Natural killer cell (primary cell): Measurements from ENCODE around the gene AXIN2. TPM values are rescaled to one million over a fixed set of nuclear protein-coding genes. Genes with fewer than 3 reads are reported as not detected.

Experiments used
- ATAC-seq, 3 donors: fragments of 150-1000 bp in 2 of 3; fragments of 200-7000 bp in 1 of 3; cut with Tn5 transposase; 1 replicate in 1 of 3; 2 replicates in 2 of 3; pipeline ENCODE4 v1.10.0; 2021; ENCODE audit warnings: mild to moderate bottlenecking in 2 of 3, moderate library complexity in 2 of 3
- DNase-seq, 2 donors: peaks; one replicate each; pipeline versions ENCODE4 v3.0.0 to v3.0.0-alpha.2; 2013 to 2021; ENCODE audit warnings: mixed read lengths in 1 of 2
- H3K27ac ChIP-seq: one replicate; pipeline ENCODE4 v1.5.1; 2013; ENCODE audit warnings: mild to moderate bottlenecking, low read length
- H3K27me3 ChIP-seq: one replicate; pipeline ENCODE4 v1.6.1; 2013; ENCODE audit warnings: low read length; ENCODE audit not compliant: control insufficient read depth, insufficient read depth
- H3K36me3 ChIP-seq: one replicate; pipeline ENCODE4 v1.6.1; 2013; ENCODE audit warnings: low read length; ENCODE audit not compliant: control insufficient read depth, insufficient read depth
- H3K4me1 ChIP-seq: one replicate; pipeline ENCODE4 v1.6.1; 2013; ENCODE audit warnings: low read length; ENCODE audit not compliant: control insufficient read depth, insufficient read depth
- H3K4me3 ChIP-seq: one replicate; pipeline ENCODE4 v1.5.1; 2013; ENCODE audit warnings: low read length
- H3K9me3 ChIP-seq: one replicate; pipeline ENCODE4 v1.6.1; 2013; ENCODE audit warnings: low read length; ENCODE audit not compliant: control insufficient read depth, insufficient read depth
- H3K27ac Mint-ChIP-seq, 2 donors: one replicate each; pipeline ENCODE4 v1.8.0; 2022; ENCODE audit warnings: mild to moderate bottlenecking in 2 of 2, mixed read lengths in 2 of 2, moderate library complexity in 1 of 2
- H3K27me3 Mint-ChIP-seq, 2 donors: one replicate each; pipeline ENCODE4 v1.8.0; 2022; ENCODE audit warnings: low read depth in 2 of 2, mixed read lengths in 2 of 2
- H3K36me3 Mint-ChIP-seq: one replicate; pipeline ENCODE4 v1.8.0; 2022; ENCODE audit warnings: mixed read lengths
- H3K4me1 Mint-ChIP-seq, 2 donors: one replicate each; pipeline ENCODE4 v1.8.0; 2022; ENCODE audit warnings: mixed read lengths in 2 of 2
- H3K4me3 Mint-ChIP-seq: one replicate; pipeline ENCODE4 v1.8.0; 2022; ENCODE audit warnings: mild to moderate bottlenecking, moderate library complexity, mixed read lengths
- H3K9me3 Mint-ChIP-seq, 2 donors: one replicate each; pipeline ENCODE4 v1.8.0; 2022; ENCODE audit warnings: mixed read lengths in 2 of 2
- CTCF ChIP-seq: fragments of 200-600 bp; IDR thresholded peaks from one replicate; pipeline ENCODE4 v1.8.0; 2022; ENCODE audit warnings: antibody characterized with exemption
- WGBS: methylation state at CpG from one replicate; pipeline ENCODE4 v1.1.7; 2013; ENCODE audit warnings: missing lambda C conversion rate; ENCODE audit not compliant: insufficient coverage; 5-methylcytosine and 5-hydroxymethylcytosine counted together
- intact Hi-C: fragments of 100-400 bp; cut with micrococcal nuclease; formaldehyde crosslinking; loops from one replicate; pipeline ENCODE4 v1.14.2; 2022
- total RNA-seq, 4 donors: library from RNA; stranded (reverse); fragments of 120-200 nt in 1 of 4; gene quantifications; one replicate each; pipeline versions ENCODE4 v1.2.3 to v1.2.4, GENCODE V29; 2013 to 2022

Gene AXIN2
- total RNA-seq, 3 donors from 2014 or later (not counting 1 experiment from before 2014, with no cell fraction given), result 1.3 to 4.1 (median 1.7) TPM

- Mint-ChIP-seq H3K27me3 (no peaks in the 10 kb centered on the region), H3K9me3 (no peaks in the 10 kb centered on the region), H3K27ac (no peak overlapping the region), H3K4me1 (no peaks in the 10 kb centered on the region), H3K36me3 (no peaks in the 10 kb centered on the region), H3K4me3 (no peak overlapping the region)
- DNase-seq (no peak), ATAC-seq (no peak)
- WGBS, result 93% methylated on average over 17 of the region's 17 CpGs
- H3K27me3 ChIP-seq, result no peaks in the 10 kb centered on the region
- intact Hi-C loops, result no loop called here
- H3K27ac ChIP-seq, result no peak overlapping the region
- H3K4me3 ChIP-seq, result no peak overlapping the region
- no peak for TF ChIP-seq CTCF
- H3K36me3 ChIP-seq, result no peaks in the 10 kb centered on the region
- no peaks in the 10 kb centered on the region for H3K9me3 ChIP-seq
- no peaks in the 10 kb centered on the region for H3K4me1 ChIP-seq
Measured at GRCh38 chr17:65535777-65536572, 25.5 kb downstream of the AXIN2 start.

GRCh38 chr17:65533852-65534457 lies 27.5 kb downstream of the AXIN2 start:
- no peak overlapping the region for H3K27ac Mint-ChIP-seq
- Histone ChIP-seq H3K4me3 (no peak overlapping the region), H3K36me3 (no peaks in the 10 kb centered on the region), H3K4me1 (no peaks in the 10 kb centered on the region), H3K9me3 (no peaks in the 10 kb centered on the region), H3K27ac (no peak overlapping the region), H3K27me3 (no peaks in the 10 kb centered on the region)
- WGBS, result 98% methylated on average over 9 of the region's 9 CpGs
- no peaks in the 10 kb centered on the region for H3K27me3 Mint-ChIP-seq
- intact Hi-C loops, result no loop called here
- ATAC-seq, result no peak
- H3K36me3 Mint-ChIP-seq, result no peaks in the 10 kb centered on the region
- no peak for DNase-seq
- H3K4me3 Mint-ChIP-seq, result no peak overlapping the region
- H3K4me1 Mint-ChIP-seq, result no peaks in the 10 kb centered on the region
- H3K9me3 Mint-ChIP-seq, result no peaks in the 10 kb centered on the region
- no peak for TF ChIP-seq CTCF

GRCh38 chr17:65533056-65533745 lies 28.2 kb downstream of the AXIN2 start:
- Histone ChIP-seq H3K27me3 (no peaks in the 10 kb centered on the region), H3K4me3 (no peak overlapping the region), H3K36me3 (no peaks in the 10 kb centered on the region), H3K27ac (no peak overlapping the region), H3K4me1 (no peaks in the 10 kb centered on the region), H3K9me3 (no peaks in the 10 kb centered on the region)
- Mint-ChIP-seq H3K9me3 (no peaks in the 10 kb centered on the region), H3K27ac (no peak overlapping the region), H3K27me3 (no peaks in the 10 kb centered on the region), H3K4me1 (no peaks in the 10 kb centered on the region), H3K36me3 (no peaks in the 10 kb centered on the region), H3K4me3 (no peak overlapping the region)
- TF ChIP-seq CTCF, result no peak
- intact Hi-C loops, result no loop called here
- 85% methylated on average over 11 of the region's 13 CpGs for WGBS
- DNase-seq, result no peak
- ATAC-seq, result no peak
